GM18951 (cell line): Measurements from ENCODE around the gene EFCAB11.

Experiments
- POLR2A ChIP-seq: IDR thresholded peaks from 4 replicates; pipeline ENCODE4 v1.6.1; 2011; ENCODE audit warnings: mild to moderate bottlenecking; ENCODE audit not compliant: insufficient read length, insufficient read depth; ENCODE audit errors: extremely low read depth
- in situ Hi-C: fragments of 300-500 bp; cut with MboI; formaldehyde crosslinking; loops from one replicate; pipeline ENCODE4 v1.12.0; 2022; ENCODE audit warnings: low sequenced_read_pairs, mixed read lengths, inconsistent platforms; ENCODE audit not compliant: unreplicated experiment

The EFCAB11 gene

DNA sequence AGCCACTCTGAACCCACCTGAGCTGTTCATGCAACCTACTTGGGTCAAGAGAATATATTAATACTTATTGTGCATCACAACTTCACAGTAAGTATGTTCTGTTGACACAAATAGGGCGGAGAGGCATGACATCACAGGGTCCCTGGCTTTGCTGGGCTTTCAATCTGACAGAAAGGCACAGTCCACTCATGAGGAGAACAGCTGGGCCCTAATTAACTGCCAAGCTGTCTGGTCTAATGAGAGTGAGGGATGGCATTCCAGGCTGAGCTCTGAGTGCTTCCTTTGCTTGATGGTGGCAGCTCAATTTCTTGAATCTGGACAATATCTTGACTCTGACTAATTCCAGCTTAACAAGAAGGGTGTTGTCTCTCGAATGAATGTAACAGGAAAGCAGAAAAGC is 2.0 kb downstream of the EFCAB11 start:
- in situ Hi-C loops: no loop called here
- TF ChIP-seq POLR2A: no peak

DNA sequence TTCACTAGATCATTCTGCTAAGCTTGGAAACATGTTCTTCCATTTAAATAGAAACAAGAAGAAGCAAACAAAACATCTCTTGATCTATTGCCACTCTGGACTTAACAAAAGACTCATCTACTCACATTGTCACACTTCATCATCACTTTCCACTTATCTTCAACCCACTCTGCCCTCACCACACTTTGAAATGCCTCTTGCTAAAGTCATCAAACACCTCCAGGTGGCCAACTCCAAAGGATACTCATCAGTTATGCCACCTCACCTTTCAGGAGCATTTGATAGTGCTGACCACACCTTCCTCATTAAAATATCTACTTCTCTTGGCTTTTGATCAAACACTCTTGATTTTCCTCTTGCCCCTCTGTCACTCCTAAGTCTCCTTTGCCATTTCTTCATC is 7.2 kb downstream of the EFCAB11 start:
- no peak for TF ChIP-seq POLR2A
- in situ Hi-C loops: no loop called here

DNA sequence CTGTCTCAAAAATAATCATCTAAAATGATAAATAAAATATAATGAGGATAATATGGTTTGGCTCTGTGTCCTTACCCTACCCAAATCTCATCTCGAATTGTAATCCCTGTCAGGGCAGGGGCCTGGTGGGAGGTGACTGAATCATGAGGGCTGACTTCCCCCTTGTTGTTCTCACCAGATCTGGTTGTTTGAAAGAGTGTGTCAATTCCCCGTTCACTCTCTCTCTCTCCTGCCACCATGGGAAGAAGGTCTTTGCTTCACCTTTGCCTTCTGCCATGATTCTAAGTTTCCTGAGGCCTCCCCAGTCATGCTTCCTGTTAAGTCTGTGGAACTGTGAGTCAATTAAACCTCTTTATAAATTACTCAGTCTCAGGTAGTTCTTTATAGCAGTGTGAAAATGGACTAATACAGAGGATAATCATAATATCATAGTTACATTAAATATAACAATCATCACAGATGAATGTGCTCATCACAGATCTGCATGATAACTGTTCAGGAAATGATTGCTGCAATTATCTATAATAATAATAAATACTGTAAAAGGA is 12.6 kb downstream of the EFCAB11 start:
- TF ChIP-seq POLR2A: no peak
- in situ Hi-C loops: no loop called here

DNA sequence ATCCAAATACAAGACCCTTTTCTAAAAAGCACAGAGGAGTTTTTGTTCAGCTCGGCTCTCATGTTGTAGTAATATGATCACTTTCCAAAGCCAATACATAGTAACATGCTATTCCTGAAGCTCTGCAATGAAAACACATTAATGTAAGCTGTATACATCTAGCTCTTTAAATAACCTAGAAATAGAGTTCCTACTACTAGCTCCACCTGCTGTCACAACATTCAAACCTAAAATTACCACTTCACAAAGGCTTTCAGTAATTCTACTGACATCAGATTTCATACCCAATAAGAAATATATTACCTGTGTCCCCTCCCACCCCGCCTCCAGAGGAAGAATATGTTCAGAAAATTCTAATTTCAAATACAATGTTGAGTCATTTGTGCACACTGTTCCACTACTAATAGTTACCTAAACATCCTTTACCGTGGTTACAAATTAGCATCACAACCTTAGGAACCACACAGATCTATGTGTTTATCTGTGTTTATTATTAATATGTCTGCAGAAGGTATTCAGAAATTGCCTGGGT is 17.8 kb downstream of the EFCAB11 start:
- TF ChIP-seq POLR2A: no peak
- in situ Hi-C loops: no loop called here

DNA sequence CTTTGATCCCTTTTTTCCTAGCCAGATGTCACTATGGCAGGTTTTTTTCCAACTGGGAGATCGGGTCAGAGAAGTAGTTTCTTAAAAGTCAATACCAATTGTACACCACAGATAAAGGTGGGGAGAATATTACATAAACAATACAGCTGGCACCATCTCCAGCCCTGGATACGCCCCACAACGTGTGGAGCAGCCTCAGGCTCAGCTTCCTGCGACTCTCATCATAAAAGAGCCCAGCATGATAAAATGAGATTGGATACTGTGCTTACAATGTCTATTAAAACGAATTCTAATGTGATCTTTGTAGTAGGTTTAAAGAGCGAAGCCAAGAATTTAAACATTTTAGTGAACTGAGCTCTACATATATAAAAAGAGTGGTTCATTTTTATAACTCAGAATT is 21.5 kb downstream of the EFCAB11 start:
- no peak for TF ChIP-seq POLR2A
- in situ Hi-C loops: no loop called here

DNA sequence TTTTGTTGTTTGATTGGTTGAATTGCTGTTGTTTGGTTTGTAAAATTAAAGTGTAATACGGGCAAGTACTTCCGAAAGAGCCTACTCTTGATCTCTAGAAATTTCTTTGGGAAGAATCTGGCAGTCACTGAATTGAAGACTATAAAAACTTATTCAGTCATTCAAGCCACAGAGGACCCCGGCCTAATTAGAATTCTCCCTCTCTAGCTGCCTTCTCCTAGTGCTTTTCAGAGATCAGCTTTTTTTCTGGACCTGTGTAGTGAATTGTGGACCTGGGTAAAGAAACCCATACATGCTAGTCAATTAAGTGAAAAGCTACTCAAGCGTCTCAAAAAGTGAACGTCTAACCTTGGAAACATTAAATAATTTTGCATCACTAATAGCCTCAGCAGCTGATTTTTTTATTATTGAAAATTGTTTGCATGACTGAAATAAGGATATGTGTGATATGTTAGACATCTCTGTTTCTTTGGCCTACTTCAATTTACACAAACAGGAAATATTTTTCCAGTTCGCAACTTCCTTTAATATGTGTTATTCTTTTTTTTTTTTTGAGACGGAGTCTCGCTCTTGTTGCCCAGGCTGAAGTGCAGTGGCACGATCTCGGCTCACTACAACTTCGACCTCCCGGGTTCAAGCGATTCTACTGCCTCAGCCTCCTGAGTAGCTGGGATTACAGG is 27.2 kb downstream of the EFCAB11 start:
- in situ Hi-C loops: no loop called here
- TF ChIP-seq POLR2A: no peak

DNA sequence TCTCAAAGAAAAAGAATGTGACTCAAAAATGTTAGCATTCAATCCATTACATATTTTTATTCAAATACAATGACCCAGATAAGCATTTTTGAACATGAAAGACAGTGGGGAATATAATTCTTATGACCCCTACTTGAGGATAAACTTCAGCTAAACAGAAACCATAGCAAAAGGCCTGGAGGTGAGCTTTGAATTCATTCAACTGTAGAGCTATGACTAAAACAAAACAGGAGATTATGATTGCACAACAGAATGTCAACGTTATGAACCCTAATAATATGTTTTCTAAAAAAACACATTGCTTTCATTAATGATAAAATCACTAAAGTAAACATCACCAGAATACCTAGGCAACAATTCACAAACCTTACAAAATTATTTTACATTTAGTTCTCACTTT is 27.8 kb downstream of the EFCAB11 start:
- no peak for TF ChIP-seq POLR2A
- in situ Hi-C loops: no loop called here

DNA sequence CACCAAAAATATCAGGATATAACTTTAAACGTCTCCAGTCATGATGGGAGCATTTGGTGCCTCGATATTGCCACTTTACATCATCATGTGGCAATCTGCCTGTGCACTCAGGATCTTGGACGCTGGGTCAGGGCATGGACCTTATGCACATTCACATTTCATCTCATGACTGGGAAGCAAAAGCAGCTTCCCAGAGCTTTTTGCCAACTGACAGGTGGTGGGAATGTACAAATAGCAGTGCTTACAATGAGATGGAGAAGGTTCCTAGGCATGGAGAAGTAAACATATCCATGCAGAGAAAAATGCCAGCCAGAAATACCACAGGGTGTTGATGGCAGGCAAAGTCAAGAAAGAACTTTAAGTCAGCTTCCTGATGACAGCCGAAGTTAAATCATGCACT is 30.3 kb downstream of the EFCAB11 start:
- in situ Hi-C loops: no loop called here
- TF ChIP-seq POLR2A: no peak

DNA sequence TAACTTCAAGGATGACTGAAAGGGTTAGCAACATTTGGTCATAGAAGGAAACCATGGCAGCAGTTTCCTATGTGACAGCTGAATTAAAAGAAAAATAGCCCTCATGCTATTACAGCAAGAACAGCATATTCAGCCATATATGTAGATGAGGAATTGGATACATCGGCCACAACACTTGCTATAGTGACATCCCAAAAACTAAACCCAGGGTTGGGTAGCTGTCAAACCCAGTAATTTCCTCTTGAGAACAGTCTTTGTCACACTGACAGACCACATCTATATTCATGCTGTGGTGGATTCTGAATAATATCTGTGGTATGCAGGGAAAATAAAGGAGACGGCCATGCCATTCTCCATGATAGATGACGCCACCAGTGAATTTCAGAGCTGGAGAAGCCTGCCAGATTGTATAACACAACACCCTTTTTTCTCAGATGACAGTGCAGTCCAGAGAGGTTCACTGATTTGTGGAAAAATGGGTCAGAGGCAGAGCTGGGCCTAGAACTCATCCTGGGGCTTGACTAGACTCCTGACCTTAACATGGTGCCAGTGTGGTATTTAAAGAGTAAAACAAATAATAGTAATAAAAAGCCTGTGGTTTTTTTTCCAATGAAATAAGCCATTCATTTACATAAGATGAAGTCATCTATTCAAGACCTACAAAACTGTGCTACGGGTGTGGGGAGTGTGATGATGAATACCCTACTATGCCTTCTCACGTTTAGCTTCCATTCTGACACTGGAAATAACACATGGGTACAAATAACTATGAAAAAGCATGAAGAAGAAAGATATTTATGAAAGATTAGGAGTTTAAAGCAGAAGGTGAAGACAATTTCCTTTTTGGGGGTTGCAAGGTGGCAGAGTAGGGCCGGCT is 32.3 kb downstream of the EFCAB11 start:
- in situ Hi-C loops: no loop called here
- no peak for TF ChIP-seq POLR2A

DNA sequence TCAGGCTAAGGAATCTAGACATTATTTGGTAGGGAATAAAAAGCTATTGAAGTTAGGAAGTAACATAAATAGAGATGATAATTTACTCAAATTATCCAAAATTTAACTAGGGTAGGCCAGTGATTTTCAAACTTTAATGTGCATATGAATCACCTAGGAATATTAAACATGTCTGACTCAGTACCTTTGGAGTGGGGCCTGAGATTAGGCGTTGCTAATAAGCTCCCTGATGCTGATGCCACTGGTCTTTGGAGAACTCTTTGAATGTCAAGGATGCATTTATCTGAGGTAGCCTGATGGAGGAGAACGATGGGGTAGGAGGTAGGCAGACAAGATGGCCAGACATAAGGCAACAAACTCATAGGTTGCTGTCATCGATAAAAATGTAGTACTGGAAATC is 33.2 kb downstream of the EFCAB11 start:
- no peak for TF ChIP-seq POLR2A
- in situ Hi-C loops: no loop called here

DNA sequence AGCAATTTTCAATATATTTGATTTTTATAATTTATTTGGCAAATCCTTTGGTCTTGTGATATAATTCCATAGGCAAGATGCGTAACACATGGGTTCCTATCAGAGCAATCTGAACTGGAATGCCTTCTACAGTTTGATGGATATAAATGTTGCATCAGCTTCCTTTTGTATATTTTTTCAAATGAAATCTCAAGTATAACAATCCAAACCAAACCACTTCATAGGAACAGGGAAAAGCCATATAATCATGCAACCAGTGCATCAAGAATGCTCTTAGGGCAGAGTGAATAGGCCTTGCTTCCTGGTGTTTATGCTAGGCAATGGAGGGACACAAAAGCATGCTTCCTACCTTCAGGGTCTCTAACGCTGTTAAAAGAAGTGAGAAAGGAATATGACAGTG is 34.5 kb downstream of the EFCAB11 start:
- TF ChIP-seq POLR2A: no peak
- in situ Hi-C loops: no loop called here

DNA sequence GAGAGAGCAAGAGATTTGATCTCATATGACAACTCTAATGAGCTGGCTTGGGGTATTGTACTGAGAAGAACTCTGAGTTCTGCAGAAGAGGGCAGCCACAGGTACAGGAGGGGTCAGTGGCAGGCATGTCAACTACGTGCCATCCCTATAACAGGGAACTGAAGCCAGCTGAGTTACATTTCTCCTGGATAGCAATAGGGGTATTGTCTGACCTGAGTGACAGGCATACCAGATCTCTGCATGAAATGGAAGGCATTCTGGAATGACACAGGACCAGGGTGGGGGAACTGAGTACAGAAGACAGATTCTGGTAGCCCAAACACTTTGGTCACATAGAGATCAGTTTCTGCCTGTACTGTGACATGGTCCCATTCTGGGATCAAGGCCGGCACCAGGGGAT is 35.8 kb downstream of the EFCAB11 start:
- TF ChIP-seq POLR2A: no peak
- in situ Hi-C loops: loop anchor here (10.0 kb wide), 1 partner anchor 494 kb away; no protein-coding TSS in a partner anchor

DNA sequence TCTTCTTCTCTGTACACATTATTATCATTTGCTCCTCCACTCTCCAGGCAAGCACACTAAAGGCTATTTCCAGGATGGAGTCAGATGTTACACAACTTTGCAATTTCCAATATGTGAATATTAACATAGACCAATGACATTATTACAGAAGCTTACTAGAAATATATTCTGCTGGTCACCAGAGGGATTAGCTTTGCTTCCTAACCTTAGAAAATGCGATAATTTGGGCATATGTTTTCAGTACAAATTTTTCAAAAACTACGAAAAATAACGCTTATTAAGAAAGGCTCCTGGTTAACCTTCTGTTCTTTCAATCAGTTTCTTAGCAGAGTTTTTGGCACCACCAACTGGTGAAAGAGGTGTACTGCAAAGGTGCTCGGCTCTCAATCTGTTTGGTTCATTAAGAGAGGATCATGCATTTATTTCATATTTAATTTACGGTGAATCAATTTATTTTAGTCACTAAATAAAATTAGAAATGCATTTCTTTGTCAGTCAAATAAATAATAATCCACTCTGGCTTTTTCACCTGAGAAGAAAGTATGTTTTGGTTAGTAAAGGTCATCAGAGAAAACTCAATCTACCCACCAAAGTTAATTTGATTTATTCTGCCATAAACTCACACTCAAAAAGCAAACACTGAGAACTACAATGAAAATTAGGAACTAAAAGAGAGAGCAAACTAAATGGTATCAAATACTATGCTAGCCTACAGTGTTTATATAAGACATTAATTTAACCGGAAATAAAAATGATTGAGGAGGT is 39.2 kb downstream of the EFCAB11 start:
- no peak for TF ChIP-seq POLR2A
- in situ Hi-C loops: loop anchor here (10.0 kb wide), 1 partner anchor 490 kb away; no protein-coding TSS in a partner anchor
